Measurements from ENCODE around the gene GGCX.

DNA sequence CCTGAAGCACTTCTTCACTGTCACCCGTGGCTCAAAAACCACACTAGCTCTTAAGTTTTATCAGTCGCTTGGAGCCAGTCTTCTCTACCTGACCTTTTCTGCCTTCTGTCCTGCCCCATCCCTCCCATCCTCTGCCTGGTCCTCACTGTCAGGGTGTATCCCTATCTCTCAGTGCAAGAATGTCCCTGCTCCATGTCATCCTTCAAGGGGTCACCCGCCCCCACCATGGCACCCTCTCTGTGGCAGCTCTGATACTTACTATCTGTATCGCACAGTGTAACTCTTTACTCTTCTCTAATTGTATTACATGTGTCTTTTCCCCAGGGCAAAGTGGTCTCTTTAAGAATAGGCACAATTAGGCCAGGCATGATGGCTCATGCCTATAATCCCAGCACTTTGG is 27.4 kb upstream of the GGCX start:
- TF ChIP-seq, protein P1, sequence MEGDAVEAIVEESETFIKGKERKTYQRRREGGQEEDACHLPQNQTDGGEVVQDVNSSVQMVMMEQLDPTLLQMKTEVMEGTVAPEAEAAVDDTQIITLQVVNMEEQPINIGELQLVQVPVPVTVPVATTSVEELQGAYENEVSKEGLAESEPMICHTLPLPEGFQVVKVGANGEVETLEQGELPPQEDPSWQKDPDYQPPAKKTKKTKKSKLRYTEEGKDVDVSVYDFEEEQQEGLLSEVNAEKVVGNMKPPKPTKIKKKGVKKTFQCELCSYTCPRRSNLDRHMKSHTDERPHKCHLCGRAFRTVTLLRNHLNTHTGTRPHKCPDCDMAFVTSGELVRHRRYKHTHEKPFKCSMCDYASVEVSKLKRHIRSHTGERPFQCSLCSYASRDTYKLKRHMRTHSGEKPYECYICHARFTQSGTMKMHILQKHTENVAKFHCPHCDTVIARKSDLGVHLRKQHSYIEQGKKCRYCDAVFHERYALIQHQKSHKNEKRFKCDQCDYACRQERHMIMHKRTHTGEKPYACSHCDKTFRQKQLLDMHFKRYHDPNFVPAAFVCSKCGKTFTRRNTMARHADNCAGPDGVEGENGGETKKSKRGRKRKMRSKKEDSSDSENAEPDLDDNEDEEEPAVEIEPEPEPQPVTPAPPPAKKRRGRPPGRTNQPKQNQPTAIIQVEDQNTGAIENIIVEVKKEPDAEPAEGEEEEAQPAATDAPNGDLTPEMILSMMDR (IDR thresholded peaks at IDR 0.05; ENCODE audit: low read depth, low read length, poor library complexity, severe bottlenecking): no peak
- TF ChIP-seq EZH2phosphoT487 (IDR thresholded peaks at IDR 0.05; ENCODE audit: borderline replicate concordance, low read length): no peak

Measured in DOHH2 (cell line).